HepG2 (cell line): Measurements from ENCODE around the gene TNNI3K. TPM values are rescaled to one million over a fixed set of nuclear protein-coding genes. Genes with fewer than 3 reads are reported as not detected.

Source experiments
- ATAC-seq: fragments of 200-7000 bp; cut with Tn5 transposase; 3 replicates; pipeline ENCODE4 v1.9.1; 2020; ENCODE audit warnings: mild to moderate bottlenecking, moderate library complexity
- BruUV-seq: library from RNA; stranded (reverse); fragments of 400-500 nt; replicated peaks from 2 replicates; lab custom pipeline; 2021; lab: Mats Ljungman, UMichigan
- CTCF ChIA-PET: fragments of 300-600 bp; formaldehyde crosslinking; extraction: SDS; loops from one replicate; lab custom pipeline; 2021; ENCODE audit warnings: low total read pairs, inconsistent platforms, low intra/inter-chr PET ratio; lab: Yijun Ruan, JAX
- POLR2A ChIA-PET: fragments of 350-600 bp; sonication (Branson Sonifier 250); formaldehyde crosslinking; loops from one replicate; lab custom pipeline; 2020; ENCODE audit warnings: antibody characterized with exemption, inconsistent platforms; lab: Yijun Ruan, JAX
- DNase-seq: peaks from one replicate; pipeline ENCODE4 v3.0.0-alpha.2; 2015; ENCODE audit warnings: low spot score
- FAIRE-seq: peaks from 3 replicates; lab custom pipeline; 2011; peaks lifted over from hg19 to GRCh38; lab: Jason Lieb, UNC
- H2AFZ ChIP-seq: one replicate; pipeline ENCODE4 v1.6.1; 2011; ENCODE audit warnings: low read length, inconsistent platforms
- H3K27ac ChIP-seq: fragments of 300-600 bp; 3 replicates; pipeline ENCODE4 v1.8.0; 2011; ENCODE audit warnings: mixed run types, mild to moderate bottlenecking, mixed read lengths, low read length, inconsistent platforms; ENCODE audit not compliant: insufficient read depth; ENCODE audit errors: extremely low read length
- H3K27me3 ChIP-seq, 2 experiments: fragments of 200-600 bp in 1 of 2; 2 replicates in 1 of 2; 3 replicates in 1 of 2; pipeline versions ENCODE4 v1.6.0 to v1.8.0; 2011; ENCODE audit warnings: low read length in 2 of 2, mild to moderate bottlenecking in 2 of 2, moderate library complexity in 2 of 2, inconsistent platforms in 1 of 2; ENCODE audit not compliant: insufficient read depth in 2 of 2, control insufficient read depth in 1 of 2
- H3K36me3 ChIP-seq, 2 experiments: fragments of 200-600 bp in 1 of 2; replicated peaks in 1 of 2; 2 replicates in 1 of 2; 3 replicates in 1 of 2; pipeline versions ENCODE4 v1.5.1 to v1.8.0; 2011; ENCODE audit warnings: low read length in 2 of 2, inconsistent platforms in 1 of 2; ENCODE audit not compliant: insufficient read depth in 2 of 2, control insufficient read depth in 1 of 2
- H3K4me1 ChIP-seq: 2 replicates; pipeline ENCODE4 v1.5.1; 2012; ENCODE audit warnings: low read length, inconsistent platforms; ENCODE audit not compliant: insufficient read depth
- H3K4me2 ChIP-seq: 2 replicates; pipeline ENCODE4 v1.6.0; 2011; ENCODE audit warnings: low read depth, low read length, inconsistent platforms
- H3K4me3 ChIP-seq, 3 experiments: fragments of 200-600 bp in 1 of 3; sonication (generic), shearing (Covaris generic) in 1 of 3; replicated peaks in 1 of 3; 2 replicates each; pipeline ENCODE4 v1.5.1; 2011 to 2016; ENCODE audit warnings: low read length in 3 of 3, inconsistent platforms in 2 of 3, low read depth in 2 of 3, mild to moderate bottlenecking in 2 of 3, control low read depth in 1 of 3, mixed read lengths in 1 of 3; ENCODE audit not compliant: insufficient read depth in 1 of 3
- H3K79me2 ChIP-seq: one replicate; pipeline ENCODE4 v1.6.1; 2011; ENCODE audit warnings: low read length, inconsistent platforms; ENCODE audit not compliant: insufficient read depth
- H3K9ac ChIP-seq: 2 replicates; pipeline ENCODE4 v1.6.0; 2011; ENCODE audit warnings: mild to moderate bottlenecking, low read depth, low read length, inconsistent platforms; ENCODE audit not compliant: insufficient read depth
- H3K9me3 ChIP-seq: 2 replicates; pipeline ENCODE4 v1.5.1; 2012; ENCODE audit warnings: mild to moderate bottlenecking, low read length
- H4K20me1 ChIP-seq: 2 replicates; pipeline ENCODE4 v1.6.0; 2011; ENCODE audit warnings: inconsistent platforms, mild to moderate bottlenecking, low read length, moderate library complexity; ENCODE audit not compliant: insufficient read depth
- GABPA ChIP-seq, 2 experiments: IDR thresholded peaks; 2 replicates each; pipeline ENCODE4 v1.6.1; 2011 to 2016; ENCODE audit warnings: low read depth in 2 of 2, low read length in 1 of 2, missing biosample characterization in 1 of 2, missing genetic modification characterization in 1 of 2
- GATA4 ChIP-seq: sonication (generic); IDR thresholded peaks from 2 replicates; pipeline ENCODE4 v1.6.1; 2016; ENCODE audit warnings: antibody characterized with exemption, low read depth, borderline replicate concordance
- LRRFIP1 ChIP-seq: sonication (generic); formaldehyde crosslinking; conservative IDR thresholded peaks from 2 replicates; pipeline ENCODE4 v1.4.0; 2020; ENCODE audit warnings: missing genetic modification reagents
- MAFF ChIP-seq: IDR thresholded peaks from 2 replicates; pipeline ENCODE4 v1.6.1; 2011; ENCODE audit warnings: low read depth, low read length, improper control_type of control experiment
- MAFK ChIP-seq, 2 experiments: IDR thresholded peaks in 1 of 2; conservative IDR thresholded peaks in 1 of 2; 2 replicates each; pipeline ENCODE4 v1.6.1; 2011; ENCODE audit warnings: improper control_type of control experiment in 2 of 2, low read length in 2 of 2
- RFXAP ChIP-seq: sonication (generic); formaldehyde crosslinking; IDR thresholded peaks from 2 replicates; pipeline ENCODE4 v1.4.0; 2020; ENCODE audit warnings: missing genetic modification reagents, borderline replicate concordance
- SIX4 ChIP-seq: sonication (generic); formaldehyde crosslinking; IDR thresholded peaks from 2 replicates; pipeline ENCODE4 v1.4.0; 2020; ENCODE audit warnings: missing genetic modification reagents
- ZNF224 ChIP-seq: sonication (generic); formaldehyde crosslinking; IDR thresholded peaks from 2 replicates; pipeline ENCODE4 v1.5.0; 2020; ENCODE audit warnings: mild to moderate bottlenecking, missing genetic modification reagents
- in situ Hi-C: cut with HindIII; loops from 2 replicates; pipeline ENCODE4 v1.10.0; 2017; ENCODE audit warnings: low pct_unique_long_range_greater_than_20kb; ENCODE audit not compliant: extremely low pct_ligation_motif_present
- intact Hi-C: fragments of 100-400 bp; cut with micrococcal nuclease; formaldehyde crosslinking; loops from one replicate; pipeline ENCODE4 v1.10.0; 2022; ENCODE audit not compliant: unreplicated experiment
- polyA plus RNA-seq, 8 experiments: library from polyadenylated mRNA; depleted of rRNA in 3 of 8; stranded (reverse) in 7 of 8; unstranded in 1 of 8; fragments of >200 nt; fragmentation: Illumina TruSeq in 4 of 8; extraction: Trizol in 4 of 8; gene quantifications; 2 replicates each; pipeline versions ENCODE4 v1.2.1 to v1.2.3, GENCODE V29; 2011 to 2016; ENCODE audit warnings: low read depth in 4 of 8, missing spikeins in 1 of 8, mixed read lengths in 1 of 8; ENCODE audit not compliant: insufficient read depth in 1 of 8
- total RNA-seq, 5 experiments: library from RNA; depleted of rRNA; stranded (reverse); fragments of >200 nt; fragmentation: Illumina TruSeq; extraction: Trizol; gene quantifications; 2 replicates each; pipeline ENCODE4 v1.2.3, GENCODE V29; 2016; ENCODE audit warnings: low read depth in 1 of 5

Gene TNNI3K
- total and polyA plus RNA-seq, 2 of the 13 experiments (the other 11 are each of a cell fraction or from before 2014, with no cell fraction given) = 1.1 TPM; not detected in 1

DNA sequence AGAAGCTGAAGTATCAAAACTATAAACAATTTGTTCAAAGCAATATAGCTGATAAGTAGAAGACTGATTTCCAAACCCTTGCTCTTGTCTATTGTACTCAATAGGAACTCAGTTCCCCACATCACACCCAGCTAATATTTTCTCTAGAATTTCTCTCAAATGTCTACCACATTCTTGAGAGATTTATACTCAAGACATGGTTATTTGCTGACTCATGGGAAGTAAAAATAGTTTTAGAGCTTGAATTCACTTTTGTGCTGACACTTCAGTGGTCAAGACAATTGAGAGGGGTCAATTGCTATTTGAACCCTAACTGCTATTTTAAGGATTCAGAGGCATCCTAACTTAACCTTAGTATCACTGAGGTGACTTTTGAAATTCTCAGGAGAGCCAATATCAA, 99.0 kb downstream of the TNNI3K start:
- Histone ChIP-seq H2AFZ (no peak overlapping the region), H3K4me1 (no peaks in the 10 kb centered on the region), H3K27ac (no peak overlapping the region), H3K27me3 (no peaks in the 10 kb centered on the region), H3K4me2 (no peak overlapping the region), H3K79me2 (no peaks in the 10 kb centered on the region), H3K9ac (no peak overlapping the region), H3K4me3 (no peak overlapping the region), H3K9me3 (no peaks in the 10 kb centered on the region), H3K36me3 (no peaks in the 10 kb centered on the region), H4K20me1 (no peaks in the 10 kb centered on the region)
- TF ChIP-seq ZNF224 (no peak), MAFK (conservative IDR thresholded peaks at IDR 0.05 in 1 of 2, IDR thresholded peaks at IDR 0.05 in 1 of 2; ENCODE audit: low read length in 2 of 2) (peak; percentile 61 to 84; a peak in 3 of 4 replicates), RFXAP (CRISPR knock-in tag) (no peak), GATA4 (no peak), GABPA (IDR thresholded peaks at IDR 0.05; ENCODE audit: low read depth, low read length) (no peak), GABPA (CRISPR knock-in tag; IDR thresholded peaks at IDR 0.05; ENCODE audit: low read depth) (no peak), SIX4 (no peak), LRRFIP1 (CRISPR knock-in tag) (no peak), MAFF (peak; percentile 78)
- BruUV-seq = no TSS peak
- ATAC-seq (no peak), DNase-seq (no peak), FAIRE-seq (no peak)
- intact Hi-C loops = no loop called here
- ChIA-PET CTCF (no interaction called here), POLR2A (no interaction called here)
- in situ Hi-C loops = no loop called here
